Fibroblast of lung (primary cell): Measurements from ENCODE around the gene ZNF398. TPM values are rescaled to one million over a fixed set of nuclear protein-coding genes. Genes with fewer than 3 reads are reported as not detected.

Experiments
- DNase-seq, 2 donors: peaks; one replicate each; pipeline versions ENCODE4 v3.0.0 to v3.0.0-alpha.2; 2010; ENCODE audit warnings: low read depth in 2 of 2
- H2AFZ ChIP-seq: 2 replicates; pipeline ENCODE4 v1.5.1; 2012; ENCODE audit warnings: low read length, control low read depth, inconsistent platforms
- H3K27ac ChIP-seq: 2 replicates; pipeline ENCODE4 v1.5.1; 2011; ENCODE audit warnings: low read length, control low read depth; ENCODE audit not compliant: insufficient read depth
- H3K27me3 ChIP-seq: 2 replicates; pipeline ENCODE4 v1.5.1; 2011; ENCODE audit warnings: mild to moderate bottlenecking, low read length; ENCODE audit not compliant: control insufficient read depth, insufficient read depth
- H3K36me3 ChIP-seq: 2 replicates; pipeline ENCODE4 v1.5.1; 2011; ENCODE audit warnings: low read length; ENCODE audit not compliant: control insufficient read depth, insufficient read depth
- H3K4me1 ChIP-seq: 2 replicates; pipeline ENCODE4 v1.5.1; 2011; ENCODE audit warnings: low read length; ENCODE audit not compliant: control insufficient read depth, insufficient read depth; ENCODE audit errors: extremely low read depth
- H3K4me2 ChIP-seq: 2 replicates; pipeline ENCODE4 v1.5.1; 2011; ENCODE audit warnings: low read length, control low read depth; ENCODE audit not compliant: insufficient read depth; ENCODE audit errors: extremely low read depth
- H3K4me3 ChIP-seq, 4 experiments: fragments of 200-600 bp in 1 of 4; sonication (generic) in 1 of 4; replicated peaks in 1 of 4; 2 replicates each; pipeline ENCODE4 v1.5.1; 2011 to 2016; ENCODE audit warnings: low read length in 4 of 4, low read depth in 3 of 4, mild to moderate bottlenecking in 3 of 4, control low read depth in 2 of 4, inconsistent platforms in 1 of 4, mixed read lengths in 1 of 4; ENCODE audit not compliant: insufficient read depth in 1 of 4; ENCODE audit errors: control extremely low read depth in 1 of 4
- H3K79me2 ChIP-seq: 2 replicates; pipeline ENCODE4 v1.5.1; 2012; ENCODE audit warnings: mild to moderate bottlenecking, low read length, inconsistent platforms; ENCODE audit not compliant: control insufficient read depth, insufficient read depth
- H3K9ac ChIP-seq: 2 replicates; pipeline ENCODE4 v1.5.1; 2011; ENCODE audit warnings: mild to moderate bottlenecking, low read length, control low read depth; ENCODE audit not compliant: insufficient read depth
- H3K9me3 ChIP-seq: 2 replicates; pipeline ENCODE4 v1.5.1; 2012; ENCODE audit warnings: low read depth, low read length; ENCODE audit not compliant: control insufficient read depth, insufficient read depth
- H4K20me1 ChIP-seq: 2 replicates; pipeline ENCODE4 v1.5.1; 2011; ENCODE audit warnings: low read length; ENCODE audit not compliant: control insufficient read depth, insufficient read depth; ENCODE audit errors: extremely low read depth
- CTCF ChIP-seq, 2 donors: IDR thresholded peaks in 1 of 2; conservative IDR thresholded peaks in 1 of 2; 1 replicate in 1 of 2; 2 replicates in 1 of 2; pipeline ENCODE4 v1.5.1; 2011 to 2012; ENCODE audit warnings: low read length in 2 of 2, control low read depth in 1 of 2, inconsistent platforms in 1 of 2, low read depth in 1 of 2, mild to moderate bottlenecking in 1 of 2
- EZH2 ChIP-seq: IDR thresholded peaks from 2 replicates; pipeline ENCODE4 v1.5.1; 2012; ENCODE audit warnings: low read length, control low read depth, mild to moderate bottlenecking; ENCODE audit errors: missing control alignments
- polyA plus RNA-seq, 2 donors: library from polyadenylated mRNA; depleted of rRNA in 1 of 2; stranded (reverse) in 1 of 2; unstranded in 1 of 2; fragments of >200 nt; gene quantifications; 2 replicates each; pipeline ENCODE4 v1.2.1, GENCODE V29; 2011 to 2012; ENCODE audit warnings: missing spikeins in 1 of 2
- total RNA-seq: library from RNA; depleted of rRNA; stranded (reverse); fragments of >200 nt; gene quantifications from 2 replicates; pipeline ENCODE4 v1.2.1, GENCODE V29; 2014

The ZNF398 gene
- total and polyA plus RNA-seq, 2 donors (not counting 1 experiment from before 2014, with no cell fraction given), result 6.7 to 7.3 TPM

GRCh38 chr7:149125863-149126661 lies 21.2 kb upstream of the ZNF398 start, which contains the start of gene ZNF425:
ZNF425 (minus strand) TSS chr7:149126324; CDS start chr7:149126213, 111 bp downstream.
- peaks cover 21% of the 10 kb centered on the region for H3K79me2 ChIP-seq
- no peaks in the 10 kb centered on the region for H3K9me3 ChIP-seq
- peak within 1 kb of the TSS; percentile 93 for H3K9ac ChIP-seq
- no peaks in the 10 kb centered on the region for H3K4me1 ChIP-seq
- TF ChIP-seq CTCF (conservative IDR thresholded peaks at IDR 0.05 in 1 of 2, IDR thresholded peaks at IDR 0.05 in 1 of 2; ENCODE audit: low read depth in 1 of 2, low read length in 2 of 2) (peak; percentile 65 to 89), EZH2 (no peak)
- H3K27ac ChIP-seq, result peak within 1 kb of the TSS; percentile 88
- H3K27me3 ChIP-seq, result no peaks in the 10 kb centered on the region
- no peaks in the 10 kb centered on the region for H3K36me3 ChIP-seq
- no peaks in the 10 kb centered on the region for H4K20me1 ChIP-seq
- peak; percentile 87 to 91 for DNase-seq
- H3K4me2 ChIP-seq, result peak within 1 kb of the TSS; percentile 96
- H2AFZ ChIP-seq, result peak within 1 kb of the TSS; percentile 98
- H3K4me3 ChIP-seq, result peak within 1 kb of the TSS; percentile 97 to 99 (median 98)

- peak overlapping the region; percentile 96 for H3K4me2 ChIP-seq
- no peaks in the 10 kb centered on the region for H3K36me3 ChIP-seq
- peak overlapping the region; percentile 97 to 99 (median 98) for H3K4me3 ChIP-seq
- peaks cover 21% of the 10 kb centered on the region for H3K79me2 ChIP-seq
- H3K27ac ChIP-seq, result peak overlapping the region; percentile 88
- H3K4me1 ChIP-seq, result no peaks in the 10 kb centered on the region
- TF ChIP-seq CTCF (conservative IDR thresholded peaks at IDR 0.05 in 1 of 2, IDR thresholded peaks at IDR 0.05 in 1 of 2; ENCODE audit: low read depth in 1 of 2, low read length in 2 of 2), result no peak
- TF ChIP-seq EZH2, result no peak
- no peaks in the 10 kb centered on the region for H4K20me1 ChIP-seq
- no peaks in the 10 kb centered on the region for H3K9me3 ChIP-seq
- peak in 1 of 2 donors; percentile 18 for DNase-seq
- H3K27me3 ChIP-seq, result no peaks in the 10 kb centered on the region
- peak overlapping the region; percentile 98 for H2AFZ ChIP-seq
- H3K9ac ChIP-seq, result peak overlapping the region; percentile 93
Observed at GRCh38 chr7:149126662-149127266, 20.5 kb upstream of the ZNF398 start.

GRCh38 chr7:149130572-149131198 lies 16.6 kb upstream of the ZNF398 start:
- H3K27me3 ChIP-seq, result no peaks in the 10 kb centered on the region
- TF ChIP-seq EZH2 (no peak), CTCF (conservative IDR thresholded peaks at IDR 0.05 in 1 of 2, IDR thresholded peaks at IDR 0.05 in 1 of 2; ENCODE audit: low read depth in 1 of 2, low read length in 2 of 2) (no peak)
- peaks cover 9% of the 10 kb centered on the region for H3K79me2 ChIP-seq
- no peak overlapping the region for H3K4me3 ChIP-seq
- H4K20me1 ChIP-seq, result no peaks in the 10 kb centered on the region
- H3K27ac ChIP-seq, result no peak overlapping the region
- H2AFZ ChIP-seq, result no peak overlapping the region
- DNase-seq, result no peak
- no peaks in the 10 kb centered on the region for H3K36me3 ChIP-seq
- no peak overlapping the region for H3K4me2 ChIP-seq
- no peak overlapping the region for H3K9ac ChIP-seq
- no peaks in the 10 kb centered on the region for H3K4me1 ChIP-seq
- H3K9me3 ChIP-seq, result no peaks in the 10 kb centered on the region
